Fibroblast of skin of left biceps (primary cell): ENCODE data around the gene KCNK13.
"Not testable (repeated sequence)": the region's sequence is repeated elsewhere in the genome, so short reads cannot be mapped to it uniquely, and the experiment has no call there.

ENCODE experiments used
- DNase-seq, 2 experiments: peaks; one replicate each; pipeline ENCODE4 v3.0.0-alpha.2; 2013; ENCODE audit warnings: low read depth in 2 of 2

Gene KCNK13

GRCh38 chr14:90061685-90062126 lies at the start of gene KCNK13:
KCNK13 (plus strand) TSS chr14:90061994; CDS start chr14:90062206, 212 bp downstream.
- DNase-seq, result no peak

GRCh38 chr14:90017371-90017770 lies 44.4 kb upstream of the KCNK13 start:
- no peak for DNase-seq

GRCh38 chr14:90019824-90020523 lies 41.8 kb upstream of the KCNK13 start:
- no peak for DNase-seq

DNA sequence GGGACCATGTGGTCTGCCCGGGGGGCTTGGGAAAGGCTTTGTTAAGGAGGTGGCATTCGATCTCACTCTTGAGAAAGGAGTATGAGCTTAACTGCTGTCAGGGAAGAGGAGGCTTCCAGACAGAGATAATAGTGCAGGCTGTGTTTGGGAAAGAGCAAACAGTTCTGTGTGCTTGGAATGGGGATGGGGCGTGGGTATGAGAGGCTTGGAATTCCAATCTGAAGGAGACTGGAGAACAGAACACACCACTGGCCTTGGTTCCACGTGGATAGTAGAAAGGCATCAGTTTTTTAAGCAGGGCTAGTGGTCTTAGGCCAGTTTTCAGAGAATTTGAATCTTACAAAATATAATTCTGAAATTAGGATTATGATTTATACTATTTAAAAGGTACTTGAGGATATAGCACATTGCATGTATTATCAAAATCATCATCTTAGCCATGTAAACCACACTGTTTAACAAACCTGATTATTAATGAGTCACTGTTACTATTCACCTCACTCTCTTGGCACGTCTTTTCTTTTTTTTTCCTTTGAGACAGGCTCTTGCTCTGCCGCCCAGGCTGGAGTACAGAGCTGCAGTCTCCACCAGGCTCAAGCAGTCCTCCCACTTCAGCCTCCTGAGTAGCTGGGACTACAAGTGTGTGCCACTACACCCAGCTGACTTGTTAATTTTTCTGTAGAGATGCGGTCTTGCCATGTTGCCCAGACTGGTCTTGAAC lies 38.5 kb upstream of the KCNK13 start:
- no peak for DNase-seq

GRCh38 chr14:90024910-90025309 lies 36.9 kb upstream of the KCNK13 start:
- DNase-seq, result no peak

DNA sequence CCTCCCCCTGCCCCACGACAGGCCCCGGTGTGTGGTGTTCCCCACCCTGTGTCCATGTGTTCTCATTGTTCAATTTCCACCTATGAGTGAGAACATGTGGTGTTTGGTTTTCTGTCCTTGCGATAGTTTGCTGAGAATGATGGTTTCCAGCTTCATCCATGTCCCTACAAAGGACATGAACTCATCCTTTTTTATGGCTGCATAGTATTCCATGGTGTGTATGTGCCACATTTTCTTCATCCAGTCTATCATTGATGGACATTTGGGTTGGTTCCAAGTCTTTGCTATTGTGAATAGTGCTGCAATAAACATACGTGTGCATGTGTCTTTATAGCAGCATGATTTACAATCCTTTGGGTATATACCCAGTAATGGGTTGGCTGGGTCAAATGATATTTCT lies 35.2 kb upstream of the KCNK13 start:
- DNase-seq, result not testable (repeated sequence)

GRCh38 chr14:90027842-90028241 lies 34.0 kb upstream of the KCNK13 start:
- DNase-seq, result no peak

GRCh38 chr14:90034156-90034555 lies 27.6 kb upstream of the KCNK13 start:
- no peak for DNase-seq

DNA sequence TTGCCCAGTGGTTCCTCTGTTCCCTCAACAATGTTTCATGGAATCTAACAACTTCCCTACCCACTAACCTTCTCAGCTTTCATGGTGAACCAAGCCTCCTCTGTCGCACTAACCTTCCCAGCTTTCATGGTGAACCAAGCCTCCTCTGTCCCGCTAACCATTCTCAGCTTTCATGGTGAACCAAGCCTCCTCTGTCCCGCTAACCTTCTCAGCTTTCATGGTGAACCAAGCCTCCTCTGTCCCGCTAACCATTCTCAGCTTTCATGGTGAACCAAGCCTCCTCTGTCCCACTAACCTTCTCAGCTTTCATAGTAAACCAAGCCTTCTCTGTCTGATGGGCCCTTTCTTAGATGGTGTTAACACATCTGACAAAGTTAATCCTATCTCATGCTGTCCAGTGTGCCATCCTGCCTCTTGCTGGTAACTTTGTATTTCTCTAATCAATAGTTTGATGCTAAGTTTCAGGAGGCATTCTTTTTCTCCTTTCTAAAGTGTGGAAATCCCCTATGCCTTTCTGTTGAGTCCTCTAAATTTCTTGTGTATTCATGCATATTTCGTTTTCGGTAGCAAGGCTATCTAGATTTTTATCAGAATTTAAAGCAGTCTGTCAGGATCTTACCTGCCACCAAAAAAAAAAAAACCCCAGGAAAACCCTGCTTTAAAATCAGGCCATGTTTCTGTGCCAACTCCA lies 26.8 kb upstream of the KCNK13 start:
- DNase-seq, result no peak

DNA sequence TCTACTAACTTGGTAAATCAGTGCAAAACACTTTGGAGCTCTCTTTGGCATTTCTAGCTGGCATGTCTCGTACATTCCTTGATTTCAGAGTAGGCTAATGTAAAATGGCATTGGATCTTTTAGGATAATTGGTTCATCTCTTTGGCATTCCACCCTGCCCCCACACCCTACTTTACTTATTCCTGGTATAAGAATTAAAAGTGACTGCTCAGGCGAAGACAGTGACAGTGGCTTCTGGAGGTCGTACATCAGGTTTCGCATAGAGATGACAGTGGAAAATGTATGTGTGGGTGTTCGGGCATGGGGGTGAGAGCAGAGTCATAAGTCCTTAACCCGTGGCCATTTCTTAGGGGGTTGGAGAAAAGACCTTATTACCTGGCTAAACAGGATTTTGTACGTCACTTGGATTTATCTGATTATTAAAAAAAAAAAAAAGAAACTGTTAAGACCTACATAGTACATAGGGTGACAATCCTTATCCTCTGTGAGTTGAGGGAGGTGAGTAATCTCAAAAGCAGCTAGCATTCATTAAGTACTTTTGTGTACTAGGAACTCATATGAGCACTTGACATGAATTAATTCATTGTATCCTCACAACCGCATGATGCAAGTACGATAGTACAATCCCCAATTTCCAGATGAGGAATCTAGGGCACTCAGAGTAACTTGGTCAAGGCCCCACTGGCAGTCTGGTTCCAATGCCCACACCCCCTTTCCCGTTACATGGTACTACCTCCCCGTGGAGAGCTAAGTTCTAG lies 22.4 kb upstream of the KCNK13 start:
- DNase-seq, result no peak

GRCh38 chr14:90040411-90040810 lies 21.4 kb upstream of the KCNK13 start:
- DNase-seq, result no peak

DNA sequence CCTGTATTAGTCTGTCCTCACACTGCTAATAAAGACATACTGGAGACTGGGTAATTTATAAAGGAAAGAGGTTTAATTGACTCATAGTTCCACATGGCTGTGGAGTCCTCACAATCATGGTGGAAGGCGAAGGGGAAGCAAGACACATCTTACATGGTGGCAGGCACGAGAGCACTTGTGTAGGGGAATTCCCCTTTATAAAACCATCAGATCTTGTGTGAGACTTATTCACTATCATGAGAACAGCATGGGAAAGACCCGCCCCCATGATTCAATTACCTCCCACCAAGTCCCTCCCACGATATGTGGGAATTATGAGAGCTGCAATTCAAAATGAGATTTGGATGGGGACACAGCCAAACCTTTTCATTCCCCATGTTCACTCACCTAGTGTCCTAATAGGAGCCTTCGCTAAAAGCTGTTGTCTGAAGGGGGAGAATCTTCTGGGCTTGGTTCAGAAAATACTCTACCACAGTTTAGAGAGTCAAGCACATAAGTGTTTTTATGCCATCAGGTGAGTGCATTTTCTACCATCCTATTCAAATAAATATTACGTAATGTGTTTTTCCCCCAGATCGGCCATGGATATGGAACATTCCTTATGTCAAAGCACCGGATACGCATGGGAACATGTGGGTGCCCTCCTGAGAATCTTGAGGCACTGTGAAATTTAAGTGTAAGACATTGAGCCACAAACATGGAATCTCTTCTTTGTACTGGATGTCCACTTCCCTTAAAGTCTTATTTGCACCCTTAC lies 19.1 kb upstream of the KCNK13 start:
- DNase-seq, result no peak

DNA sequence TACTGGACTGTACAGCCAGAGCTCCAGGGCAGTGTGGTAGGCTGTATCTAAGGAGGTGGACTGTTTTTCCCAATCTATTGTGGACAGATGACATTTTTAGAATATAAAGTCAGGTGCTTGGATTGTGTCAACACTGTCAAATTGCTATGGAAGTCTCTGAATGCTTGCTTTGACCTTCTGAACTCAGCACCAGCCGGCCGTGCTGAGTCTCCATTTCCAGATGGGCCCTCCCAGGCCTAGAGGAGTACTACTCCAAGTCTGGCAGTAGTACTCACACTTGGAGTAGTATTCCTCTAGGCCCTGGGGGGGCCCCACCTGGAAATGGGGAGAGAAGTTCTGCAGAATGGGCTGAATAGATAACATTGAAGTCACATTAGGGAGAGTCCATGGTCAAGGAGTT lies 16.2 kb upstream of the KCNK13 start:
- DNase-seq, result no peak

DNA sequence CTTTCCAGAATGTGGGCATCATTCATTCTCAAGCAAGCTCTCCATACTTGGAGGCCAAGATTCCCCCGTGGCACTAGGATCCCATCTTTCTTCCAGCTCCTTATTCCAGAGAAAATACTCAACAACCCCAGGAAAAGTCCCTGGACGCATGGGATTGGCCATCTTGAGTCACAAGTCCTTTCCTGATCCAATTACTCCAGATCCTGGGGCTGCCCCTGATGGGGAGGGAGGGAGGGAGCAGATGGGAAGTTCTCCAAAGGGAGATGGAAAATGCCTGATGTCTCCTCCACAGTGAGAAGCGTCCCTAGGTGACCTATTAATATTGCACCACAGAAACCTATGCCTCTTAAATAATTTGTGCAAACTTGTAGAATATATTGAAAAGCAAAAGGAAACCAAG lies 12.4 kb upstream of the KCNK13 start:
- DNase-seq, result no peak

DNA sequence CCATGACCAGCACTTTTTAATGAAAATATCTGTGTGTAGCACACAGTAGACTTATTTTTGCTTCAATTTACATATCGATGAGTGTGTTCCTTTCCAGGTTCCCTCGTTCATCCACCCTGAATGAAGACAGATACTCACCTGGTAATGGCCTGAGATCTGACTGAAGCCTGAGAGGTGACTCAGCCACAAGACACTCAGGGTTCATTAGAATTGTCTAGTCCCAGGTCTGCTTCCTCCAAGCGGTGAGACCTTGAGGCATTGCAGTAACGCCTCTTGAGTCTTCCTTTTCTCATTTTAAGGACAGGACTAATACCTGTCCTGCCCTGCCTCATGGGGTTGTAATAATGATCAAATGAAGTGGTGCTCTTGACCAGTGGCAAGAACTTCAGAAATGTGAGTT lies 11.5 kb upstream of the KCNK13 start:
- no peak for DNase-seq

GRCh38 chr14:90053044-90053443 lies 8.8 kb upstream of the KCNK13 start:
- DNase-seq, result no peak

- DNase-seq, result no peak
These were observed 7.0 kb upstream of the KCNK13 start for GRCh38 chr14:90054803-90055202.

GRCh38 chr14:90056826-90057225 lies 5.0 kb upstream of the KCNK13 start:
- DNase-seq, result no peak

- DNase-seq, result no peak
These were observed 2.8 kb upstream of the KCNK13 start for GRCh38 chr14:90058876-90059458.

- DNase-seq, result no peak
These were observed 1.4 kb upstream of the KCNK13 start for GRCh38 chr14:90060312-90060964.
